SK-N-SH treated with all-trans-retinoic acid at 6 μM for 48 hours (cell line): ENCODE data around the gene ZNF30.

Experiments
- ESRRG ChIP-seq: fragments of 250-450 bp; sonication (Bioruptor Pico); IDR thresholded peaks from 2 replicates; pipeline ENCODE4 v1.6.1; 2021; ENCODE audit warnings: mild to moderate bottlenecking
- SNAI2 ChIP-seq: fragments of 250-450 bp; sonication (Bioruptor Pico); IDR thresholded peaks from 2 replicates; pipeline ENCODE4 v1.5.0; 2020; ENCODE audit warnings: mild to moderate bottlenecking, moderate library complexity
- TCF4 ChIP-seq: fragments of 250-450 bp; sonication (Bioruptor Pico); IDR thresholded peaks from 2 replicates; pipeline ENCODE4 v1.8.0; 2021; ENCODE audit warnings: mild to moderate bottlenecking, moderate library complexity, borderline replicate concordance
- ZNF565 ChIP-seq: fragments of 450-650 bp; formaldehyde crosslinking; conservative IDR thresholded peaks from 2 replicates; pipeline ENCODE4 v1.5.0; 2020; ENCODE audit warnings: low read depth, mild to moderate bottlenecking, moderate library complexity

- TF ChIP-seq TCF4 (no peak), ZNF565 (no peak), ESRRG (CRISPR knock-in tag) (no peak), SNAI2 (CRISPR knock-in tag) (no peak)
Measured at GRCh38 chr19:34963573-34964406, 37.1 kb downstream of the ZNF30 start, which contains the start of gene ZNF792.
